IPS-NIHi7 (cell line): Measurements from ENCODE around the gene PLA2R1.

Source experiments
- DNase-seq: peaks from one replicate; pipeline ENCODE4 v3.0.0; 2012; ENCODE audit warnings: mixed read lengths; ENCODE audit errors: extremely low spot score

PLA2R1 gene

GRCh38 chr2:159895258-159896065 lies 167.0 kb downstream of the PLA2R1 start:
- no peak for DNase-seq

- no peak for DNase-seq
Measured at GRCh38 chr2:159894145-159894838, 168.1 kb downstream of the PLA2R1 start.

GRCh38 chr2:159892990-159893810 lies 169.2 kb downstream of the PLA2R1 start:
- DNase-seq = no peak

DNA sequence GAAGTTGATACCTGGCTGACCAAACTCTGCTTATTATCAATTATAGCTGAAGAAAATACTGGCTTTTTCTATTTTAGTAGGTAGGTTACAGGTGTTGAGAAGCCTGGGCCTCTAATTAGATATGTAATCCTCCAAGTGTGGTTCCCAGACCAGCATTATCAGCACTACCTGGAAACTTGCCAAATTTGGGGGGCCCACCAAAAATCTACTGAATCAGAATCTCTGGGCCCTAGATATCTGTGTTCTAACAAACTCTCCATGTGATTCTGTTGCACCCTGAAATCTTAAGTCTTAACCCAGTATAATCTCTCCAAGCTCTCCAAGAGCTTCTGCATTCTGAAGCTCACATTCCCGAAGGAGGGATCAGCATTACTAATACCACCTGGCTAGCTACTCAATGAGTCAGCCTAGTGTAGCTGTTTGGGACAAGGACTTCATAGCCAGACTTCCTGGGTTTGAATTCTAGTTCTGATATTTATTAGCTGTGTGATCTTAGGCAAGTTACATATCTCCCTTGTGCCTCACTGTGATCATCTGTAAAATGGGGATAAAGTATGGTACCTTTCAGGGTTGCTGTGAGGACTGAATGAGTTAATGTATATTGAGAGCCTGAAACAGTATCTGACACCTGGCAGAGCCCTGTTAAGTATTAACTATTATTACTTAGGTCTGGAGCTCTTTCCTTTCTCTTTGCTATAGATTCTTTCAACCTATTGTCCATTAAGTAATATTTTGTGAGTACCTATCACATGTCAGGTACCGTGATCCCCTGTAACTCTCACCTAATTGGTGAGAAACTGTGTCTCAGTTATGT lies 170.3 kb downstream of the PLA2R1 start:
- peak; percentile 25 for DNase-seq

- DNase-seq = no peak
Measured at GRCh38 chr2:159891267-159891588, 171.2 kb downstream of the PLA2R1 start.

- DNase-seq = no peak
Measured at GRCh38 chr2:159890551-159891266, 171.7 kb downstream of the PLA2R1 start.

GRCh38 chr2:159882130-159882745 lies 180.2 kb downstream of the PLA2R1 start:
- no peak for DNase-seq
